CD1c-positive myeloid dendritic cell (primary cell): ENCODE measurements around the gene WDR54.
A peak's percentile ranks its signal among the peaks of the same experiment; 100 is the strongest.
"Not testable (repeated sequence)": the region's sequence is repeated elsewhere in the genome, so short reads cannot be mapped to it uniquely, and the experiment has no call there.

ENCODE experiments used
- DNase-seq: peaks from one replicate; pipeline ENCODE4 v3.0.0-alpha.2; 2016; ENCODE audit errors: extremely low spot score

WDR54 gene

DNA sequence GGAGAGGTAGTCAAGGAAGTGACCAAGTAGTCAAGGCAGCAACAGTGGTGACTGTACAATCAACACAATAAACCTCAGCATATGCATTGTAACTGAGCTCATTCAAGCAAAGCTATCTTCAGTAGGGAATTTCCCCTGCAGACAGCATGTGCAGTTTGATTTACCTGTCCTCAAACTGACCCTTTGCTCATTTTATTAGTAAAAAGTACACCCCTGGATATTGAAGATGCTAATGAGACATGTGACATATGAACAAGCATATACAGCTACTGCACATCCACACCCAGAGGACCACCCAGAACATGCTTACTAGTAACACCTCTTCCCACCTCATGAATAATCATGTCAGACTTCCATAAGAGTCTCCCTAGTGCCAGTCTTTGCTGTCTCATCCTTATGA lies 15.5 kb upstream of the WDR54 start:
- DNase-seq = no peak

DNA sequence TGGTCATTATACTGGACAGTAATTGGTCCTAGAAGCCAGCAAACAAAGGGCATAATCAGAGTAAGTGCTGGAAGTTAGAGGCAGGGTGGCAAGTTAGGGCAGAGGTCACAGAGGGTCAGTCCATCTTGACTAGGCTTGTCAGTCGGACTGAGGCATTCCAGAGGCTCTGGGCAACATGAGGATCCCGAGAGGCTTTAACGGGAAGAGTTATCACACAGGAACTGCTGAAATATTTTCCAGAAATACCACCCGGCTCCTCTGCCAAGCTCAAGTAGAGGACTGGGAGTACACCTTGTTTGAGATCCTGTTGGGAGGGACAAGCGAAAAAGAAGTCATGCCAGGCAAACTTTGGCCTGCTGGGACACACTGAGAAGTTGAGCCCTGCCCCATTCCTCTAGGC lies 13.8 kb upstream of the WDR54 start:
- no peak for DNase-seq

DNA sequence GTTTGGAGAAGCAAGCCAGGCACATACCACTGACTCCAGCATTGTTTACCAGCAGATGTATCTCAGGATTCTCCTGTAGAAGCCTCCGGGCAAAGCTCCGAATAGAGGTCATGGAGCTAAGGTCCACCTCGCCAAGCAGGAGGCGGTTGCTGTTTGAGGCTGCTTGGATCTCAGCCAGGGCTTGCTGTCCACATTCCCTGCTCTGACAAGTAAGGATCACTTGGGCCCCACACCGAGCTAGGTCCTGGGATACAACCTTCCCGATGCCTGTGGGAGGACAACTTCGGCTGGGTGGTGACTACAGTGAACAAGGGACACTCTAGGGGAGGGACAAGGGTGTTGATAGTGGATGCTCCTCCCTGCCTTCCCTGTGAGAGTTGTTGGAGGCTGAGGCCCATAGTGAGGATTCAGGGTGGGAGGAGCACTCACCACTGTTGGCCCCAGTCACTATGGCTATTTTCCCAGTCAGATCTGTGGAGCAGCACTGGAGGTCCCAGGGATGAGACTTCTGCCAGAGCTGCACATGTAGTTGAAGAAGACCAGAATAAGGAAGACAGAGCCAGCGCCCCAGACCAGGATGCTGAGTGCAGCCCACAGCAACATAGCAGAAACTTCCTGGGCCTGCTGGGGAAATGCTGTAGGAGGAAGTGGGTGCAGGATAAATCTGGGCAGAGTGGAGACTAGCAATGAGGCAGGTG lies 8.4 kb upstream of the WDR54 start:
- peak; percentile 10 for DNase-seq

DNA sequence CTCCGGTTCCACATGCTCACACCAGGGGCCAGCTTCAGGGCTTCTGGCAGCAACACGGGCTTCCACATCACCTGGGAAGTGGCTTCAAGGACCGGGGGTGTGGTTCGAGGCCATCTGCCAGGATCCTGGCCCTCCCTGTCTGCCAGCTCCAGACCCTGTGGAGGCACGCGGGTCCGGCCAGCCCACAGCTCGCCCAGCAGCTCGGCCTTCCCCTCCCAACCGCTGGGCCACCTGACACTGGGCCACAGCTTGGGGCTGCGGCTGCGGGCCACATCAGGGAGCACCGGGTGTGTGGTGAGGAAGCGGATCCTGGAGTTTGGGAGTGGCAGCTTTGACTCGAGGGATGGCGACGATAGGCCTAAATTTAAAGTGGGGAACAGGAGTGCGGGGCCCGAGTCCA lies 7.1 kb upstream of the WDR54 start:
- no peak for DNase-seq

DNA sequence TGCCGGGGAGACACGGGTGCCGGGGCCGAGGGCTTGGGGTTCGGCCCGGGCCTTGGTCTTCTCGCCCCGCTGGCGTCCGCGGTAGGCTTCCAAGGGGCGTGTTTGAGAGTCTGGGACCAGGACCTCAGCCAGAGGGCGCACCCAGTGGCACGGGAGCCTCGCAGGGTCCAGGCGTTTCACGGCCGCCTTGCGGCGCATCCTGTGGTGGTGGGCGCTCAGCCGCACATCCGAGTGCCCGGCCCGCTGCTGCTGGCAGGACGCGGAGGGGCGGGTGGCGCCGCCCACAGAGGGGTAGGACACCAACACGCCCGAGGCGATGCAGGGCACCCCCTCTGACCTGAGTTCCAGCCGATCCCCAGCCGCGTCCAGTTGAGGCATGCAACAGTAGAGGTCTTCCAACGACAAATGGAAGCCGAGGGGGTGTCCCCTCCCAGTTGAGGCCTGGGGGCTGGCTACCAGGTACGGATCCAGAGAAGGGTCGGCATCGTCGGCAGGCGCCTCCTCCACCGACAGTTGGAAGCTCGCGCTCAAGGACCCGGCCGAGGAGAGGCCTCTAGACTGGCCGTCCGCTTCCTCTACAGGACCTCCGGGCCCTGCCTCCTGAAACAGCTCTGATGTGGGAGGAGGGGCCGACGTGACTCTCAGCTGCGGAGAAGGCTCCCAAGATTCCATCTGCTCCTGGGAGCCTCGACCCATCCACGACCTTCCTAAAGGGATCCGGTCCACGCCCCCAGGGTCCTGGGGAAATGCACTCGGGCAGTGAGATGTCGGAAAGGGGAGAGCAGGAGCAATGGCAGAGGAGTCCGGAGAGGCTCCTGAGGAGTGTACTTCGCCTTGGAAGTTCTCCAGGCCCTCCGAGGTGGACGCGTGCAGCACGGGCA lies 6.4 kb upstream of the WDR54 start:
- DNase-seq = peak; percentile 25

DNA sequence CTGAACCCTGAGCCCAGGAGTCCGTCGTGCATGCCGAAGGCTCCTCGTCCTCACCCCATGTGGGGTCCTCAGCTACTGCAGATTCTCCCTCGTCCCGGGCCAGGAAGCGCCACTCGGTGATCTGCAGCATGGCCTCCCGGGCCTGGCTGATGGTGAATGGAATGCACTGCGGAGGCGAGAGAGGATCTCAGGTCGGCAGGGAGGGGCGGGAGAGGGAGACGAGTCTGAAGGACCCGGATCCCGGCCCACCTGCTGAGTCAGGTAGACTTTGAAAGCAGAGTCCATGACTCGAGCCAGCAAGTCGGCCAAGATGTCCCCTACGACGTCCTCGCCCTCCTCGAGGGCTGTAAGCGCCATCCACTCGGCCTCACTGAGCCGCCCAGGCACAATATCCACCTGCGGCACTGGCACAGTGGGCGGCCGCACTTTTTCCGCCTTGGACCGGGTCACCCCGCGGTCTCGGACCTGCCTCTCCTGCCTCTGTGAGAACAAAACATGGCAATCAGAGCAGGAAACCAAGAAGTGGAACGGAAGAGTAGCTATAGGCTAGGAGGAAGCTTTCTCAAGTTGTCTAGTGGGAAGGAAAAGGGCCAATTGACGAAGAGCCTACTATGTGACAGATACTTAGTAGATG lies 5.7 kb upstream of the WDR54 start:
- no peak for DNase-seq

DNA sequence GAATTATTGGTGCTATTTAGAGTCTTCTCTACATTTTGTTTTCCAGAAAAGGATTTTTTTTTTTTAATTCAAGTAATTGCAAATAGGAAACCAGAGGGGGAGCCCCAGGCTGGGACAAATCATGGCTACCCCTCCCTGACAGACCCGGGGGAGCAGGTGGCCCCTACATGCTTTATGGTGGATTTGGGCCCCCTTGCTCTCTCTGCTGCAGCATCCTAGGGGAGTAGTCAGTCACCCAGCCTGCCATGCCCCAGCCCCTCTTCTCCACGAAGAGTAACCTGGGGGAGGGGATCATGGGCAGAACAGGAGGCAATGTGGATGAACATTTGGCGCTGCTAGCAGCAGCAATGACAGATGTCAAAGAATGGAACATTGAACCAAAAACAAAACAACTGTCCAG lies 4.8 kb upstream of the WDR54 start:
- no peak for DNase-seq

DNA sequence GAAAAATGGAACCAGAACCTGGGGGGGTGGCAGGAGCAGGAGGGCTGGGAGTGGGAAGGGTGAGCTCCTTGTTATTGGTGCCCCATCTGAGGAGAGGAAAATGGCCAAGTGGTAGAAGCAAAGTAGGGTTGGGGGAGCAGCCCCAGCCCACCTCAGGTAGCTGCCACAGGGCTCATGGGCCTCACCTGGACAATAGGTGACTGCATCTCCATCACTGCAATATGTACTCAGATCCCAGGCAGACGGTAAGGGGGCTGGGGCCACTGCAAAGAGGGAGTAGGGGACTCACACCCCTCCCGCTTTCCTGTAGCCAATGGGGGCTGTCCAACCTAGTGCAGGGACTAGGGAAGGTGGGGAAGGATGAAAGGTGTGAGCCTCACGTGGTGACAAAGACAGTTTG lies 4.3 kb upstream of the WDR54 start:
- DNase-seq = no peak

DNA sequence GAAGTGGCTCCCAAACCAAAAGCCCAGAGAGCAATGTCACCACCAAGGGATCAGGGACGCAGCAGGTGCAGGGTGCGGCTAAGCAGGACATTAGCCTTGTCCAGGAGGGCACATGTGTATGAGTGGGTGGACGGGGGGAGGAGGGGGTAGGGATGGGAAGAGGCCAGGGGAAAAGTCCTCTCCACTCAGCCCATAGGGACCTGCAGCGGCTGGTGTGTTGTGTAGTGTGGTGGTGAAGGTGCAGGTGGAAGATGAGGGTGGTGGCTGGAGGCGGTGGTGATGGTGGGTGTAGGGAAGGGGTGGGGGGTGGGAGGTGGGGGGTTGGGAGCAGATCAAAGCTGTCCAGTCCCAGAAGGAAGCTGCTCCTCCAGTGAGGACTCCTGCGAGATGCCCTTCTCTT lies 3.8 kb upstream of the WDR54 start:
- DNase-seq = no peak

DNA sequence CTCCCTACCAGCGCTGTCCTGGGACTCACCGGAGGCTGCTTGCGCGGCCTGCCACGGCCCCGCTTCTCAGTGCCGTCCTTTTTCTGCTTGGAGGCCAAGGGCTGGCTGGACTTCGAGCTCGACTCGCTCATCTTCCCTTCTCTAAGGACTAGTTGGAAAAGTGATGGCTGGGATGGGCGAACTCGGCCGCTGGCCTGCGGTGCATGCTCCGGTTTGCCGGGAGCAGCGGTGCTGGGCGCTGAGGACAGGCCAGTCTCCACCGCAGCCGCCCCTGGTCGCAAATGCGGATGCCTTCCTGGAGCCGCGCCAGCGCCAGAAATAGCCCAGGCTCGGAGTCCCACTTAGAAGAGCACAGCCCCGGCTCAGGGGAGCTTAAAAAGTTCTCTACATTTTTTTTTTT lies 3.2 kb upstream of the WDR54 start:
- DNase-seq = no peak

DNA sequence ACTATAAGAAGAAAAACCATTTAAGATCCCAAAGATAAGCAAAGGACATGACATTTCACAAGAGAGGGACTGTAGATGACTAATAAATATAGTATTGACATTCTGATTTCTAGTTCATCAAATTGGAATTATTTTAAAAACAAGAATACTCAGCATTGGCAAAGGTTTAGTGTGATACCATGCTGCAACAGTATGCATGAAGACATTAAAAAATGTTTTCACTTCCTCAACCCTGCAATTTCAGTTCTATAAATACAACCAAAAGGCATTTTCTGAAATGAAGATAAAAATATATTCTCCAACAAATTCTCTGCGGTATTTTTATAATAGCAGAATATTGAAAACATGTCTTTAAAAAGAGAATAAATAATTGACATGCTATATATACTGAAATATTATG lies 2.2 kb upstream of the WDR54 start:
- DNase-seq = peak; percentile 57

DNA sequence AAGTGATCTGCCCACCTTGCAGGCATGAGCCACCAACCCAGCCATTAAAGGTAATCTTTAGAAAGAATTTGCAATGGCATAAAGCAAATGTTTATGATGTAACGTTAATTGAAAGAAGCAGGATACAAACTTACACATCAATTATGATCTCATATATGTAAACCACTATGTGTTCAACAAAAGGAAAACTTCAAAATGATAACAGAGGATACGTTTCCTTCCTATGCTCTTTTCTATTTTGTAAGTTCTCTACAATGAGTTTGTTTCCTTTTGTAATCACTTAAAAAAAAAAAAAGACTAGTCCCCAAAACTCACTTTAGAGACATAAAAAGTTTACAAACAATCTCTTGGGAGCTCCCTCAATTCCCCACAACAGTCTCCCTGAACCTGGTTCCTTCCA lies 1.5 kb upstream of the WDR54 start:
- no peak for DNase-seq

DNA sequence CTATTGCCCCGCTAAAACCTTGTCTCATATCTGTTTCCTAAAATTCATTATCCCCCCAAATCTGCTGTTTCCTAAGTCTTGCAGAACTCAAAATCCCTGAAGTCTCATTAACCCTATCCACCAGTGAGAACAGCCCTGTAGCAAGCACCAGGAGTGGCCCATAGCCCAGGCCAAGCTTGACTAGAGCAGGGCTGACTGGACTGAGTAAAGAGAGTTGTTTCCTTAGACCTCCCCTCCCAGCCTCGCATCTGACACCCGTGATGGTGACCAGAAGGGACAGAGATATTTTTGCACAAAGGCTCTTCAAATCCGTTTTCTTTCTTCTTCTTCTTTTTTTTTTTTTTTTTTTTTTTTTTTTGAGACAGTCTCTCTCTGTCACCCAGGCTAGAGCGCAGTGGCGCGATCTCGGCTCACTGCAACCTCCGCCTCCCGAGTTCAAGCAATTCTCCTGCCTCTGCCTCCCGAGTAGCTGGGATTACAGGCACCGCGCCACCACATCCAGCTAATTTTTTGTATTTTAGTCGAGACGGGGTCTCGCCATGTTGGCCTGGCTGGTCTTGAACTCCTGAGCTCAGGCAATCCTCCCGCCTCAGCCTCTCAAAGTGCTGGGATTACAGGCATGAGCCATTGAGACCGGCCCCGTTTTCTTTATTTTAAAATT lies 957 bp upstream of the WDR54 start:
- DNase-seq = not testable (repeated sequence)

DNA sequence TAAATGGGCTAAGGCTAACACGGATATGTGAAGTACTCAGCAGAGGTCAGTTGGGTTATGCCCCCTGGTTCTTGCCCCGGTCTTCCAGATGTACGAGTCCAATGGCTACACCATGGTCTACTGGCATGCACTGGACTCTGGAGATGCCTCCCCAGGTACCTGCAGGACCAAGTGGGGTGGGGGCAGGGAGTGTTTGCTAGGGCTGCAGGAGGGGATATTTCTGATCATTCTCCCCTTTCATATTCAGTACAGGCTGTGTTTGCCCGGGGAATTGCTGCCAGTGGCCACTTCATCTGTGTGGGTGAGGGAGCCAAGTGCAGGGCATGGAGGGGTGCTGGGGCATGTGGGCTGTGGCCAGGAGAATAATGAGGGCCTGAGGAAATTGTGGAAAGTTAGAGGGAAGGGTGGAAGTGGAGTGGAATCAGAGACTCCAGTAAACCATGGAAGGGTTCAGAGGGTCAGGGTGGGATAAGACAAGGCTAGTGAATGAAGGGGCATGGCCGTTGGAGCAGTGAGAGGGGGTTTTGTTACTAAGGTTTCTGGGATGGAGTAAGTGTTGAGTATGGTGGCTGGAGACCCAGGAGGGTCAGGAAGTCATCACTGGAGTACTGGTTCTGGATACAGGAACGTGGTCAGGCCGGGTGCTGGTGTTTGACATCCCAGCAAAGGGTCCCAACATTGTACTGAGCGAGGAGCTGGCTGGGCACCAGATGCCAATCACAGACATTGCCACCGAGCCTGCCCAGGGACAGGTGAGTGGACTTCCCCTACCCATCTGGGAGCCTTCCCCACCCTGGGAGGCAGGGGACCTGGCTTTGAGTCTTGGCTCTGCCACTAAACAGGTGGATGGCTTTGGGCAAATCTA lies 1.9 kb downstream of the WDR54 start:
- no peak for DNase-seq

DNA sequence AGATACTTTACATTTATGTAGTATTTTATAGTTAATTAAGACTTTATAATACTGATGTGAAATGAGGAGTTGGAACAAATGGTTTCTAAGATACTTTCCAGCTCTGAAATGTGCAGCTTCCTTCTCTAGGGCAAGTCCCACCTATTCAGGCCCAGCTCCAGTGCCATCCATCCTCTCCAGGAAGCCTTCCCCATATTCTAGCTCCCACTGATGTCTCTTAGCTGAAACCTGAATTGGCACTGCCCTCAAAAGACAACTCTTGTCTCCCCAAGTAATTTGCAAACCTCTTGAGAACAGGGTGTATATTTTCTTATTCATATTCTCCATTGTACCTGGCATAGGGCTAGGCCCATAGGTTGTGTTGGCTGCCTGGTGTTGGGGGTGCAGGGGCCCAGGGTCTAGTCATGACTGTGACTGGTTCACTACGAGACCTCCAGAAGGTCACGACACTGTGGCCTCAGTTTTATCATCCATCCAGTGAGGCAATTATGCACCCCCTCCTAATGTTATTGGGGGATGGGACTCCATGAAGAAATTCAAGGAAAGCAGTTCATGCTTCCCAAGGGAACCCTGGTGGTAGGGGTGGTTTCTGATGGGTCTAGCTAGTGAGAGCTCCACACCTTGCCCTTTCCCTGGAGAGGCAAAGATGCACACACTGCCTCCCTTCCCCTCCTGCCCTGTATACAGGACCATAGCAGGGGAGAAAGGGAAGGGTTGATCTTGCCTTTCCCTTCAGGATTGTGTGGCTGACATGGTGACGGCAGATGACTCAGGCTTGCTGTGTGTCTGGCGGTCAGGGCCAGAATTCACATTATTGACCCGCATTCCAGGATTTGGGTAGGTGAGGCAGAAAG lies 2.8 kb downstream of the WDR54 start:
- DNase-seq = no peak

DNA sequence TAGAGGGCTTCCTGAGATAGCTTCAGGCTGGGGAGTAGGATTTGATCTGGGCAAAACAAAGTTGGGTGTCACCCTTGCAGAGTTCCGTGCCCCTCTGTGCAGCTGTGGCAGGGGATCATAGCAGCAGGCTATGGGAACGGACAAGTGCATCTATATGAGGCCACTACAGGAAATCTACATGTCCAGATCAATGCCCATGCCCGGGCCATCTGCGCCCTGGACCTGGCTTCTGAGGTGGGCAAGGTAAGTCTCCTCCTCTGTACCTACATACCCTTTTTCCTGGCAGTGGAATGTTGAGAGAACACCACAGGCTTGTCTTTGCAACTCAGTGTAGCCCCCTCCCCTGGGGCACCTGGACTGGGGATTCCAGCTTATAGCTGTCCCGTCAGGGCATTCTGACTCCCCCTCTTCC lies 3.5 kb downstream of the WDR54 start:
- no peak for DNase-seq

DNA sequence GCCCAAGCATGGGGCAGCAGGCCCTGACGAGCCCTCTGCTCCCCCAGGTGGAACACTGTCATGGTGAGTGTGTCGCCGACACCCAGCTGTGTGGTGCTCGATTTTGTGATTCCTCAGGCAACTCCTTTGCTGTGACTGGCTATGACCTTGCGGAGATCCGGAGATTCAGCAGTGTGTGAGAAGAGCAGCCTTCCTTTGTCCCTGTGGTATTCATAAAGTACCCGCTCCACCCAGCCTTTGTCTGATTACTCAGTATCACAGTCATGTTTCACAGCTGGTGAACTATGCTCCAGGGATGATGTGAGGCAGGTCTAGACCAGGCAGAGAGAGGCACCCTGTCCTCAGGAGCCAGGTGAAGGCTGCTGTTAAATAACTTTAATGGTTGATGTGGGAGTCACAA lies 4.0 kb downstream of the WDR54 start:
- no peak for DNase-seq

DNA sequence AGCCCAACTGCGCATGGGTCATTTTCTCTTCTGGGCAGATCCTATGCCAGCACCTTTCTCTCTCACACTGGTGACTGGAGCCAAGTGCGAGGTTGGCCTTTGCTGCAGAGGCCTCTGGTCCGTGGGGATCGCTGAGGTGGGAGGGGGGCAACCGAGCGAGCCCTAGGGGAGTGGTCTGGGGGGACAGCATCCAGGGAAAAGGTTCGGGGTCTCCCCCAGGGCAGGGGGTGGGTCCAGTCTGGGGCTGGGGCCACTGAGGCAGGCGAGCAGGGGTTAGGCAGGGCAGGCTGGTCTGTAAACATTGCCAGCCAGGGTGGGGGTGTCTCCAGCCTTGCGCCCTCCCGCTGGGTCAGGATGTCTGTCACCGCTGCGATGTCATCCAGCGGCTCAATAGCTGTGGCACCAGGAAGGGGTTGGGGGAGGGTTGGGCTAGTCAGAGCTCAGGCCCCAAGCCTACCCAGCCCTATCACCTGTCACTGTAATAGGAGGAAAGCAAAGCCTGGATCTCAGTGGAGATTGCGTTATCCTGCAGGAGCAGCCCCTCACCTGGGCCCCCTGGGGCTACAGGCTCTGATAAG lies 4.7 kb downstream of the WDR54 start:
- DNase-seq = no peak

DNA sequence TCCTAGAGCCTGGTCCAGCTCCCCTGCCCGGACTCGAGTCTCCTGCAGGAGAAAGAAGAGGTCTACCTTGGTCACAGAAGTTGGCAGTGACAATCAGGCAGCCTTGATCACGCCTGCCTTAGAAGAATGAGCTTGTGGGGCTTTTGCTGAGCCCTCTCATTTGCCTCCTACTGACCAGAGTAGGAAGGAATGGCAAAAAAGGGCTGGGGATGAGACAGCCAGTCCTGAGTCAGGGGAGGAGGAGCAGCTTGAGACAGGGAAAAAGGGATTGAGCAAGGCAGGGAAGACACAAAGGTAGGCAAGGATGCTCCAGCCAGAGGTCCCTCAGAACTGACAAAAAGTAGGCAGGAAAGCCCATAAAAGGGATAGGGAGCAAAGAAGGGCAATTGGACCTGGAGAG lies 6.0 kb downstream of the WDR54 start:
- DNase-seq = no peak

DNA sequence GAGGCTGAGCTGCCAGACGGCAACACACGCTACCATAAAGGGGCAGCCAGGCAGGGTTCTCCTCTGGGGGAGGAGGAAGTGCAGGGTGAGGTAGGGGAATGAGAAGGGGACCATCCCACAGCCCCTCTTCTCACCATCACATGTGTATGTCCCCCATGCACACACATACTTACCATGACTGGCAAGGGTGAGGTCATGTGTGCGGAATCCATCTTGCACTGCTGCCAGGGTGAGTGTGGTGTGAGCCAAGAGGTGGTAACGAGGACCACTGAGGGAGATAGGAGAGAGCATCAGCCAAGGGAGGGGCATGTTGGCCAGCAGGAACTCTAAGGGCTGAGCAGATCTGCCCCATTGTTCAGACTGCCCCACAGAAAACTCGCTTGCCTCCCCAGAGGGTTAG lies 7.1 kb downstream of the WDR54 start:
- no peak for DNase-seq
